ENCODE data around the gene MCIDAS.

The MCIDAS gene

GRCh38 chr5:55187370-55187769 is 39.7 kb downstream of the MCIDAS start:
- ATAC-seq (ENCODE audit: insufficient read depth, low read depth) = no peak
- no peak for DNase-seq
- peaks cover 27% of the 10 kb centered on the region for H3K27me3 ChIP-seq (ENCODE audit: insufficient read depth, low read length, poor library complexity)
- no peaks in the 10 kb centered on the region for H3K79me2 ChIP-seq (ENCODE audit: insufficient read depth, low read length)
- no peaks in the 10 kb centered on the region for H3K36me3 ChIP-seq (ENCODE audit: insufficient read depth, low read length)
- TF ChIP-seq EZH2 (IDR thresholded peaks at IDR 0.05; ENCODE audit: borderline replicate concordance, low read depth, low read length, severe bottlenecking) (no peak), CTCF (IDR thresholded peaks at IDR 0.05; ENCODE audit: borderline replicate concordance, extremely low read depth, low read length, poor library complexity, severe bottlenecking) (peak; percentile 48)
- H4K20me1 ChIP-seq (ENCODE audit: insufficient read depth, low read length) = no peaks in the 10 kb centered on the region
- H3K4me2 ChIP-seq (ENCODE audit: insufficient read depth, low read length) = no peak overlapping the region
- no peak overlapping the region for H3K9ac ChIP-seq (ENCODE audit: low read depth, low read length)
- H3K4me1 ChIP-seq (ENCODE audit: insufficient read depth, low read length) = no peaks in the 10 kb centered on the region
- no peak overlapping the region for H2AFZ ChIP-seq (ENCODE audit: low read depth, low read length)
- H3K27ac ChIP-seq (ENCODE audit: low read length) = no peak overlapping the region
- H3K4me3 ChIP-seq (ENCODE audit: low read depth in 1 of 2, low read length in 2 of 2) = no peak overlapping the region
- no peaks in the 10 kb centered on the region for H3K9me3 ChIP-seq (ENCODE audit: insufficient read depth, low read length, severe bottlenecking)

GRCh38 chr5:55180016-55180415 is 47.1 kb downstream of the MCIDAS start:
- H3K27me3 ChIP-seq (ENCODE audit: insufficient read depth, low read length, poor library complexity) = peaks cover 20% of the 10 kb centered on the region
- no peaks in the 10 kb centered on the region for H3K36me3 ChIP-seq (ENCODE audit: insufficient read depth, low read length)
- H3K4me1 ChIP-seq (ENCODE audit: insufficient read depth, low read length) = no peaks in the 10 kb centered on the region
- H3K79me2 ChIP-seq (ENCODE audit: insufficient read depth, low read length) = no peaks in the 10 kb centered on the region
- H3K9ac ChIP-seq (ENCODE audit: low read depth, low read length) = no peak overlapping the region
- DNase-seq (no peak), ATAC-seq (ENCODE audit: insufficient read depth, low read depth) (no peak)
- H2AFZ ChIP-seq (ENCODE audit: low read depth, low read length) = no peak overlapping the region
- no peak overlapping the region for H3K4me2 ChIP-seq (ENCODE audit: insufficient read depth, low read length)
- H3K9me3 ChIP-seq (ENCODE audit: insufficient read depth, low read length, severe bottlenecking) = no peaks in the 10 kb centered on the region
- no peak overlapping the region for H3K4me3 ChIP-seq (ENCODE audit: low read depth in 1 of 2, low read length in 2 of 2)
- H4K20me1 ChIP-seq (ENCODE audit: insufficient read depth, low read length) = no peaks in the 10 kb centered on the region
- TF ChIP-seq CTCF (IDR thresholded peaks at IDR 0.05; ENCODE audit: borderline replicate concordance, extremely low read depth, low read length, poor library complexity, severe bottlenecking) (no peak), EZH2 (IDR thresholded peaks at IDR 0.05; ENCODE audit: borderline replicate concordance, low read depth, low read length, severe bottlenecking) (no peak)
- H3K27ac ChIP-seq (ENCODE audit: low read length) = no peak overlapping the region

GRCh38 chr5:55177078-55177477 is 50.0 kb downstream of the MCIDAS start:
- no peaks in the 10 kb centered on the region for H4K20me1 ChIP-seq (ENCODE audit: insufficient read depth, low read length)
- peaks cover 31% of the 10 kb centered on the region for H3K27me3 ChIP-seq (ENCODE audit: insufficient read depth, low read length, poor library complexity)
- H3K4me2 ChIP-seq (ENCODE audit: insufficient read depth, low read length) = no peak overlapping the region
- no peak overlapping the region for H2AFZ ChIP-seq (ENCODE audit: low read depth, low read length)
- H3K9me3 ChIP-seq (ENCODE audit: insufficient read depth, low read length, severe bottlenecking) = no peaks in the 10 kb centered on the region
- peaks cover 18% of the 10 kb centered on the region for H3K4me1 ChIP-seq (ENCODE audit: insufficient read depth, low read length)
- H3K79me2 ChIP-seq (ENCODE audit: insufficient read depth, low read length) = no peaks in the 10 kb centered on the region
- H3K4me3 ChIP-seq (ENCODE audit: low read depth in 1 of 2, low read length in 2 of 2) = no peak overlapping the region
- no peak overlapping the region for H3K9ac ChIP-seq (ENCODE audit: low read depth, low read length)
- ATAC-seq (ENCODE audit: insufficient read depth, low read depth) (no peak), DNase-seq (no peak)
- no peaks in the 10 kb centered on the region for H3K36me3 ChIP-seq (ENCODE audit: insufficient read depth, low read length)
- H3K27ac ChIP-seq (ENCODE audit: low read length) = no peak overlapping the region
- no peak for TF ChIP-seq EZH2 (IDR thresholded peaks at IDR 0.05; ENCODE audit: borderline replicate concordance, low read depth, low read length, severe bottlenecking)
- no peak for TF ChIP-seq CTCF (IDR thresholded peaks at IDR 0.05; ENCODE audit: borderline replicate concordance, extremely low read depth, low read length, poor library complexity, severe bottlenecking)

Data from DND-41 (cell line).